ENCODE measurements around the gene SORCS3. TPM values are rescaled to one million over a fixed set of nuclear protein-coding genes. Genes with fewer than 3 reads are reported as not detected.

The SORCS3 gene
- total RNA-seq, 1 donor from 2014 or later, result 1.00 TPM

DNA sequence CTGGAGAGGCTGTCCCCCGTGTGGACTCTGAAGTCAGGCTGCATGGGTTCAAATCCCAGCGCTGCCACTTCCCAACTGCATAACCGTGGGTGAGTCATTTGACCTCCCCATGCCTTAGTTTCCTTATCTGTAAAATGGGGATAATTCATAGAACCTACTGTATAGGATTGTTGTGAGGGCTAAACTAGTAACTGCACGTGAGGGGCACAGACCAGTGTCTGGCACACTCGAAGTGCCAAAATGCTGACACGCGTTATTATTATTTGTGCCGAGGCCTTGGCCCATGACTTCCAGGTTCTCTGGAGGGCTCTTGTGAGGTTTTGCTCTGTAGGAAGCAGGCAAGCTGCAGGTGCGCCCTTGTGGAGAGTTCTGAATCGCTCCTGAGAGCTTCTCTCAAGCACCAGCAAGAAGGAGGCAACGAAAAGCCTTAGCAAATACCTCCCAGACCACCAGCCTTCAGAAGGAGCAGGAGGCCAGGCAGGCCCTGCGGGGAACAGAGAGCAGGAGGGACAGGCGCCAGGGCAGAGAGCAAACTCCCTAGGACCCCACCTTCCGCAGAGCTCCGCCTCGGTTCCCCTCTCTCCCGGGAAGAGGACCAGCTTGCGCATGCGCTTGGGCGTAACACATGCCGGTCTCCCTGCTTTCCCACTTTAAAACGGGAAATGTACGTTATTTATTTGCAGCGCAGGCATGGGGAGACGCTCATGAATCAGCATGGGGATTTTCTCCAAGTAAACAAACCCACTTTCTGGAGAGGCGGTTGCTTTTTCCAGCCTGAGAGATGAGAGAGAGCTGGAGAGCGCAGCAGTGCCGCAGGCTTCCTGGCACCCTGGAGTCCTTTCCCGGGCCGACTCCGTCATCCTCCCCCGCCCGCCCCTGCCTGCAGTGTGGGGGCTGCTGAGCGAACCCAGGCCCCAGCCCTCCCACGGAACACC is 39.6 kb downstream of the SORCS3 start:
- DNase-seq (ENCODE audit: low read depth), result no peak

DNA sequence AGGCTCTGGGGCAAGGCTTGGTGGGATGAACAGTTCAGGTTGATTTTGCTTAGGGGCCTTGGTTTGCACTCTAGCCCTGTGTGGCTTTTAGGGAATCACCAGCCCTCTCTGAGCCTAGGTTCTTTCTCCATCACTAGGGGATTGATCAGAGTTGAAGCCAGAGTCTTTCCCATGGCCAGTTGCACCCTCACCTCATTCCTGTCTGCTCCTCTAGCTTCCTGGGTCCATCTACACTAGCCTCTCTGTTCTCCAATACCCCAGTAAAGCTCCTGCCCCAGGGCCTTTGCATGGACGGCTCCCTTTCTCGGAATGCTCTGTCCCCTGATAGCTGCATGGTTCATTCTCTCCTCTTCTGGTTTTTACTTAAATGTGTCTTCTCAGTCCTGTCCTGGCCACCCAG is 40.4 kb downstream of the SORCS3 start:
- Histone ChIP-seq H2AFZ (ENCODE audit: low read depth, low read length) (peak overlapping the region; percentile 87), H3K79me2 (ENCODE audit: insufficient read depth, low read length) (no peaks in the 10 kb centered on the region), H4K20me1 (ENCODE audit: insufficient read depth, low read length) (no peaks in the 10 kb centered on the region), H3K4me2 (ENCODE audit: low read length) (peak overlapping the region; percentile 87), H3K27me3 (ENCODE audit: insufficient read depth, low read length) (no peaks in the 10 kb centered on the region), H3K36me3 (ENCODE audit: insufficient read depth, low read length) (no peaks in the 10 kb centered on the region), H3K4me3 (ENCODE audit: insufficient read depth, low read depth, low read length) (peak overlapping the region; percentile 46), H3K27ac (ENCODE audit: low read depth, low read length) (no peak overlapping the region), H3K9ac (ENCODE audit: low read length) (no peak overlapping the region), H3K9me3 (ENCODE audit: insufficient read depth, low read depth, low read length) (no peaks in the 10 kb centered on the region), H3K4me1 (ENCODE audit: insufficient read depth, low read length) (no peaks in the 10 kb centered on the region)
- Mint-ChIP-seq H3K27ac (ENCODE audit: unreplicated experiment) (no peak overlapping the region), H3K27me3 (ENCODE audit: low read depth, unreplicated experiment) (peaks cover 35% of the 10 kb centered on the region), H3K4me3 (ENCODE audit: unreplicated experiment) (peak overlapping the region; percentile 67), H3K36me3 (ENCODE audit: low read depth, unreplicated experiment) (no peaks in the 10 kb centered on the region), H3K9me3 (ENCODE audit: unreplicated experiment) (peaks cover 3% of the 10 kb centered on the region), H3K4me1 (ENCODE audit: low read depth, unreplicated experiment) (no peaks in the 10 kb centered on the region)
- TF ChIP-seq, protein P1, sequence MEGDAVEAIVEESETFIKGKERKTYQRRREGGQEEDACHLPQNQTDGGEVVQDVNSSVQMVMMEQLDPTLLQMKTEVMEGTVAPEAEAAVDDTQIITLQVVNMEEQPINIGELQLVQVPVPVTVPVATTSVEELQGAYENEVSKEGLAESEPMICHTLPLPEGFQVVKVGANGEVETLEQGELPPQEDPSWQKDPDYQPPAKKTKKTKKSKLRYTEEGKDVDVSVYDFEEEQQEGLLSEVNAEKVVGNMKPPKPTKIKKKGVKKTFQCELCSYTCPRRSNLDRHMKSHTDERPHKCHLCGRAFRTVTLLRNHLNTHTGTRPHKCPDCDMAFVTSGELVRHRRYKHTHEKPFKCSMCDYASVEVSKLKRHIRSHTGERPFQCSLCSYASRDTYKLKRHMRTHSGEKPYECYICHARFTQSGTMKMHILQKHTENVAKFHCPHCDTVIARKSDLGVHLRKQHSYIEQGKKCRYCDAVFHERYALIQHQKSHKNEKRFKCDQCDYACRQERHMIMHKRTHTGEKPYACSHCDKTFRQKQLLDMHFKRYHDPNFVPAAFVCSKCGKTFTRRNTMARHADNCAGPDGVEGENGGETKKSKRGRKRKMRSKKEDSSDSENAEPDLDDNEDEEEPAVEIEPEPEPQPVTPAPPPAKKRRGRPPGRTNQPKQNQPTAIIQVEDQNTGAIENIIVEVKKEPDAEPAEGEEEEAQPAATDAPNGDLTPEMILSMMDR (IDR thresholded peaks at IDR 0.05; ENCODE audit: insufficient read depth, low read depth, low read length), result no peak
- no peak for FAIRE-seq
- DNase-seq (ENCODE audit: low read depth), result no peak

More for the DNA sequence above, 39.6 kb downstream of the SORCS3 start:
- Histone ChIP-seq H3K27me3 (ENCODE audit: insufficient read depth, low read length) (no peaks in the 10 kb centered on the region), H3K79me2 (ENCODE audit: insufficient read depth, low read length) (no peaks in the 10 kb centered on the region), H2AFZ (ENCODE audit: low read depth, low read length) (peak overlapping the region; percentile 87), H3K4me3 (ENCODE audit: insufficient read depth, low read depth, low read length) (peak overlapping the region; percentile 46), H3K4me1 (ENCODE audit: insufficient read depth, low read length) (no peaks in the 10 kb centered on the region), H3K27ac (ENCODE audit: low read depth, low read length) (no peak overlapping the region), H3K9ac (ENCODE audit: low read length) (peak overlapping the region; percentile 43), H3K36me3 (ENCODE audit: insufficient read depth, low read length) (no peaks in the 10 kb centered on the region), H3K4me2 (ENCODE audit: low read length) (peak overlapping the region; percentile 87), H4K20me1 (ENCODE audit: insufficient read depth, low read length) (no peaks in the 10 kb centered on the region), H3K9me3 (ENCODE audit: insufficient read depth, low read depth, low read length) (no peaks in the 10 kb centered on the region)
- peak overlapping the region; percentile 64 for H3K4me3 Mint-ChIP-seq (ENCODE audit: unreplicated experiment)
- FAIRE-seq, result no peak
- TF ChIP-seq, protein P1 (IDR thresholded peaks at IDR 0.05; ENCODE audit: insufficient read depth, low read depth, low read length), result no peak
- no peak for TF ChIP-seq EZH2 (IDR thresholded peaks at IDR 0.05; ENCODE audit: insufficient read depth, low read length)
- H3K9me3 Mint-ChIP-seq (ENCODE audit: unreplicated experiment), result peaks cover 3% of the 10 kb centered on the region
- no peak overlapping the region for H3K27ac Mint-ChIP-seq (ENCODE audit: unreplicated experiment)
- H3K27me3 Mint-ChIP-seq (ENCODE audit: low read depth, unreplicated experiment), result peaks cover 30% of the 10 kb centered on the region
- H3K36me3 Mint-ChIP-seq (ENCODE audit: low read depth, unreplicated experiment), result no peaks in the 10 kb centered on the region
- H3K4me1 Mint-ChIP-seq (ENCODE audit: low read depth, unreplicated experiment), result no peaks in the 10 kb centered on the region

DNA sequence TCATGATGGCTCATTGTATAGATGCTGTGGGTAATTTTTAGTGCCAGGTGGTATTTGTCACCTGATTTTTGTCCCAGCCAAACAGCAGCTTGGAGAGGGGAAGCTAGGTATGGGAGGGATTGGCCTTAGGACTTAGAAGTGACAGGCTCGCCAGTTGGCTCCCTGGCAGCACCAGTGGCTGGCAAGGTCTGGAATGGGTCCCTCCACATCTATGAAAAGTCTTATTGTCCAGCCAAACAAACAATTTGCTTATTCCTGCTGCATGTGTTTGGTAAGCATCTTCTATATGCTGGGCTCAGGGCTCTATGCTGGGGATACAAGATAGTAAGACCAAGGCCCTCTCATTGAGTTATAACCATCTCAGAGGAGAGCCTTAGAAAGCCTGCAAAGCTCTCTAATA is 42.5 kb downstream of the SORCS3 start:
- Mint-ChIP-seq H3K9me3 (ENCODE audit: unreplicated experiment) (peaks cover 3% of the 10 kb centered on the region), H3K36me3 (ENCODE audit: low read depth, unreplicated experiment) (no peaks in the 10 kb centered on the region), H3K4me3 (ENCODE audit: unreplicated experiment) (no peak overlapping the region), H3K27me3 (ENCODE audit: low read depth, unreplicated experiment) (peaks cover 47% of the 10 kb centered on the region), H3K4me1 (ENCODE audit: low read depth, unreplicated experiment) (no peaks in the 10 kb centered on the region), H3K27ac (ENCODE audit: unreplicated experiment) (no peak overlapping the region)
- H4K20me1 ChIP-seq (ENCODE audit: insufficient read depth, low read length), result no peaks in the 10 kb centered on the region
- H3K27me3 ChIP-seq (ENCODE audit: insufficient read depth, low read length), result no peaks in the 10 kb centered on the region
- DNase-seq (ENCODE audit: low read depth) (no peak), FAIRE-seq (no peak)
- H3K79me2 ChIP-seq (ENCODE audit: insufficient read depth, low read length), result no peaks in the 10 kb centered on the region
- no peaks in the 10 kb centered on the region for H3K4me1 ChIP-seq (ENCODE audit: insufficient read depth, low read length)
- H3K36me3 ChIP-seq (ENCODE audit: insufficient read depth, low read length), result no peaks in the 10 kb centered on the region
- no peak overlapping the region for H2AFZ ChIP-seq (ENCODE audit: low read depth, low read length)
- no peak overlapping the region for H3K4me3 ChIP-seq (ENCODE audit: insufficient read depth, low read depth, low read length)
- no peak overlapping the region for H3K4me2 ChIP-seq (ENCODE audit: low read length)
- no peak overlapping the region for H3K9ac ChIP-seq (ENCODE audit: low read length)
- H3K9me3 ChIP-seq (ENCODE audit: insufficient read depth, low read depth, low read length), result no peaks in the 10 kb centered on the region
- H3K27ac ChIP-seq (ENCODE audit: low read depth, low read length), result no peak overlapping the region
- TF ChIP-seq, protein P1 (IDR thresholded peaks at IDR 0.05; ENCODE audit: insufficient read depth, low read depth, low read length), result no peak
- TF ChIP-seq EZH2 (IDR thresholded peaks at IDR 0.05; ENCODE audit: insufficient read depth, low read length), result no peak
